Measurements from ENCODE around the gene MEX3C.

- TF ChIP-seq CSRNP3 (CRISPR knock-in tag; IDR thresholded peaks at IDR 0.05), result no peak
- no peak for TF ChIP-seq TSHZ2 (CRISPR knock-in tag; IDR thresholded peaks at IDR 0.05)
Observed at GRCh38 chr18:51153659-51154371, 43.7 kb downstream of the MEX3C start.

Measured in SK-N-SH treated with all-trans-retinoic acid at 6 μM for 48 hours (cell line).